ENCODE data around the gene COL6A6.

- TF ChIP-seq CTCF (IDR thresholded peaks at IDR 0.05) (no peak), POLR2A (IDR thresholded peaks at IDR 0.05) (no peak)
Measured at GRCh38 chr3:130548356-130548755, 31.4 kb downstream of the COL6A6 start.

Data from uterus (tissue), 2 donors.